ENCODE results near the gene TNFRSF8. TPM values are rescaled to one million over a fixed set of nuclear protein-coding genes. Genes with fewer than 3 reads are reported as not detected.

Gene TNFRSF8
- total RNA-seq, 1 donor from 2014 or later = 1.8 TPM

DNA sequence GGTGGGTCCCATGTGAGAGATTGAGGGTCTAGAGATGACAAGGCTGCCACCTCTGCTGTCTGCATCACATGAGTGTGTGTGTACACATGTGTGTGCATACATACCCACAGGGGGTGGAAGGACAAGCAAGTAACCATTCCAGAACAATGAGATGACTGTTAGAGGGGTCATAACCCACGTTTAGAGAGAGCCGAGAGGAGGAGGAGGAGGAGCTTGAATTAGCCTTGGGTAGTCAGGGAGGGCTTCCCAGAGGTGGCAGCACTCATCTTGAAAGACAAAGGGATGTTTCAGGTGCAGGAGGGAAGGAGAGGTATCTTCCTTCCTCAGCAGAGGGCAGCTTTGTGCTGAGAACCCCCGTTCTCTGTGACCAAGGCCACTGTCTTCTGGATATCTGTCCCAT lies 125.0 kb downstream of the TNFRSF8 start:
- DNase-seq = no peak
- peaks cover 49% of the 10 kb centered on the region for H3K4me1 ChIP-seq
- no peaks in the 10 kb centered on the region for H3K9me3 ChIP-seq
- peaks cover 30% of the 10 kb centered on the region for H3K36me3 ChIP-seq
- no peak for TF ChIP-seq CTCF (IDR thresholded peaks at IDR 0.05)
- no peak overlapping the region for H3K4me3 ChIP-seq
- no peak for ATAC-seq
- H3K27me3 ChIP-seq = no peaks in the 10 kb centered on the region
- intact Hi-C loops (cut with DNase I) = no loop called here
- H3K27ac ChIP-seq = no peak overlapping the region

DNA sequence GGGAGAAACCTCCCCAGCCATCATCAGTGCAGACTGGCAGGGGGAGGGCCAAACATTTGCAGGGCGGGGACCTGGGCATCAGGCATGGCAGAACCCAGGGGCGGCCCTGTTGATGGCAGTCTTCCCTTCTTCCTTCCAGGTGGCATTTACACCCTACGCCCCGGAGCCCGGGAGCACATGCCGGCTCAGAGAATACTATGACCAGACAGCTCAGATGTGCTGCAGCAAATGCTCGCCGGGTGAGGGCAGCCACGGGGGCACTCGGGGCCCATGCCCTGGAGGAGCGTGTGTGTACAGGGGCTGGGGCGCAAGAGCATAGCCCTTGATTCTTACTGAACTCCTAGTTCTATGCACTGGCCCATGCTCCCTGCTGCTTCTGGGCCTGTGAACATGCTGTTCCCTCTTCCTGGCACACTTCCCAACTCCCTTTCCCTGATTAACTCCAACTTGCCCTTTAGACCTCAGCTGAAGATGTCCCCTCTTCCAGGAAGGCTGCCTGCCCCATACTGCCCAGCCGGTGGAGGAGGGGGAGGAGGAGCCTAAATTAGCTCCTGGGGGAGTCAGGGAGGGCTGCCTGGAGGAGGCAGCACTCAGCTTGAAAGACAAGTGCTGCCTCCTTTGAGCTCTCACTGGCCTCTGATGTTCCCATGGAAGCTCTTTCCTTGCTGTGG lies 125.7 kb downstream of the TNFRSF8 start:
- Histone ChIP-seq H3K4me3 (no peak overlapping the region), H3K27ac (peak overlapping the region; percentile 51), H3K9me3 (no peaks in the 10 kb centered on the region), H3K27me3 (no peaks in the 10 kb centered on the region), H3K36me3 (peaks cover 37% of the 10 kb centered on the region), H3K4me1 (peaks cover 43% of the 10 kb centered on the region)
- DNase-seq = no peak
- ATAC-seq = no peak
- intact Hi-C loops (cut with DNase I) = no loop called here
- TF ChIP-seq CTCF (IDR thresholded peaks at IDR 0.05) = no peak

- DNase-seq (no peak), ATAC-seq (no peak)
- H3K9me3 ChIP-seq = no peaks in the 10 kb centered on the region
- H3K36me3 ChIP-seq = peaks cover 42% of the 10 kb centered on the region
- H3K27me3 ChIP-seq = no peaks in the 10 kb centered on the region
- H3K27ac ChIP-seq = peak overlapping the region; percentile 51
- H3K4me3 ChIP-seq = no peak overlapping the region
- intact Hi-C loops (cut with DNase I) = no loop called here
- no peak for TF ChIP-seq CTCF (IDR thresholded peaks at IDR 0.05)
- peaks cover 38% of the 10 kb centered on the region for H3K4me1 ChIP-seq
These were observed 126.2 kb downstream of the TNFRSF8 start for GRCh38 chr1:12189328-12189682.

GRCh38 chr1:12191242-12192032 lies 128.3 kb downstream of the TNFRSF8 start:
- intact Hi-C loops (cut with DNase I) = loop anchor here (10.0 kb wide), 1 partner anchor 47 kb away; no protein-coding TSS in a partner anchor
- Histone ChIP-seq H3K36me3 (peaks cover 45% of the 10 kb centered on the region), H3K27me3 (no peaks in the 10 kb centered on the region), H3K9me3 (no peaks in the 10 kb centered on the region), H3K4me3 (no peak overlapping the region), H3K4me1 (peaks cover 20% of the 10 kb centered on the region), H3K27ac (no peak overlapping the region)
- ATAC-seq = no peak
- DNase-seq = no peak
- no peak for TF ChIP-seq CTCF (IDR thresholded peaks at IDR 0.05)

Small RNAs within 50 kb of the gene (microRNA-seq; reads per million reads assigned to microRNA genes)
- gene MIR4632 (ENCODE audit: borderline microRNAs expressed) (0.50 reads per million), gene MIR6729 (ENCODE audit: borderline microRNAs expressed) (not detected), gene MIR7846 (ENCODE audit: borderline microRNAs expressed) (not detected)

Other genes starting within 250 kb of the TNFRSF8 start
- gene NPPA, start 215.5 kb upstream of the TNFRSF8 start, total RNA-seq = 8.4 TPM
- gene NPPB, start 204.4 kb upstream of the TNFRSF8 start, total RNA-seq = 0.81 TPM
- 43.7 TPM for gene KIAA2013, start 136.9 kb upstream of the TNFRSF8 start, total RNA-seq
- 76.8 TPM for gene PLOD1, start 128.6 kb upstream of the TNFRSF8 start, total RNA-seq
- 89.9 TPM for gene MFN2, start 82.9 kb upstream of the TNFRSF8 start, total RNA-seq
- 37.9 TPM for gene MIIP, start 43.8 kb upstream of the TNFRSF8 start, total RNA-seq
- gene TNFRSF1B, start 103.7 kb downstream of the TNFRSF8 start, total RNA-seq = 62.4 TPM
- gene VPS13D, start 166.7 kb downstream of the TNFRSF8 start, total RNA-seq = 74.7 TPM